HG02571 (cell line): ENCODE measurements around the gene GPHN.

Source experiments
- ATAC-seq: cut with Tn5 transposase; IDR thresholded peaks from one replicate; pipeline ENCODE4 v1.9.1; 2021; ENCODE audit warnings: mild to moderate bottlenecking, moderate library complexity; ENCODE audit not compliant: unreplicated experiment

The GPHN gene

DNA sequence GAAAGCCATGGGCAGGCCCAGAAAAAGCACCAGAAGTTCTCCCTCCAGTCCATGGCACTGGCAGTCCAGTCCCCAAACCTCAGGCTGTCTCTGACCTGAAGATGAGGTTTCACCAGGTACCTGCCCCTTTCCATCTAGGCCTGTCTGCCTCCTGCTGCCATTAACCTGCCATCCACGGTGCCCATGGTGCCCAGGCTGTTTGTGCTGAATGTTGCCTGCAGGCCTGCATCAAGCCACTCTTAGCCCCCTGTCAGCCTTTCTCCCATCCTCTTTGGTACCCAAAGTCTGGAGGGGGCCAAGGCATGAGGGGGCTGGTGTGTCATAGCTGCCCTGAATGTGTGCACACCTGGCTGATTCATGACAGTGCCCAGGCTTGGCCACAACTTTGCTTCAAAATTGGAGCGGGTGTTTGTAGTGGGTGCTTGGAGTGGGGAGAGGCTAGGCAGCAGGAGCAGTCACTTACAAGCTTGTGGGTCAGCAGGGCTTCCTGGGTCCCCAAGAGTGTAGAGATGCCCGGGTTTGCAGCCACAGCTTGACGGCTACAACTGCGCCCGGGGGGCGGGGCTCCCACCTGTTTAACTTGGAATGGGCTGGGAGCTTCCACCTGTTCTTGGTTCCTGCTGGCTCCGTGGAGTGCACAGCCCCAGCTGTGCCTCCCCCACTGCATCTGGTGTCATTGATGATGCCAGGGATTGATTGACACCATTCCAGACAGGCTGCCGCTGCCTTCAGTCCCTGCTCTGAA, 88.5 kb downstream of the GPHN start:
- no peak for ATAC-seq

DNA sequence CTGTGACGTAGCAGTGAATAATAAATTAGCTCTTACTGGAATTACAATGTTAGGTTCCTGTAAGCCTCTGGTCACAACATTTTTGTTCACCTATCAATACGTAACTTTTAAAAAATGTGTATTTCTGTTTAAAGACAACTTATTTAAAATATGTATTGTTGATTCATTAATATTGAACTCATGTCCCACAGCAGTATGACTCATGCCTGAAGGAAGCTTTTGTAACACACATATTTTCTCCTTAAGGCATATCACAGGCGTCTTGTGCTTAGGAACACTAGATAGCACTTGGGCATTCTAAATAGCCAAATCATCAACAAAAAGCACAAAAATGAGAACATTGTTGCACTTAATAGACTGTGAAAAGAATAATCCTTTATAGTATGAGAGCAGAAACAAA, 92.5 kb downstream of the GPHN start:
- no peak for ATAC-seq

DNA sequence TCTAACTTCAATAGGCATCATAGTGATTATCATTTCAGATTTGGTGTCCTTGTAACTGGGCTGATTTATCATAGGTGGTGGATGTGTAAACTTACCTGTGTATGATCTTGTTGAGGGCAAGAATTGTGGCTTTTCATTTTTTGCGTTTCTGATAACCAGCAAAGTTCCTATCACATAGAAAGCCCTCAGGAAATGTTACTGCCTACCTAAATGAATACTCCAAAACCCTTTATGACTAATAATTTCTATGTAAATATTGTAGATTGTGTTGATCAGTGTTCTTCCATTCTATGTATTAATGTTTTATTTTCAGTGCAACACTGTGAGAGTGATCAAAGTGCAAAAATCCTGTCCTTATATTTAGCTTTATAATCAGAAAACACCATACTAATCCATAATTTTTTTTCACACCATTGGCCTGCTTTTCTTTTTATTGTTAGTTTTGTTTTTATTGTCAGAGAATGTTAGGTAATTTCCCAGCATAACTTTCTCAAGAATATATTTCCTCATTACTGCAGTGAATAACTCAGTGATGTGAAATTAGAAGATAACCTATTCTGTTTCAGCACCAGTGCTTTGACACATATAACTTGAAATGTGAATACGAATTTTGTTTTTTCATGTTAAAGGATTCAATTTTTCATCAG, 94.1 kb downstream of the GPHN start:
- no peak for ATAC-seq

DNA sequence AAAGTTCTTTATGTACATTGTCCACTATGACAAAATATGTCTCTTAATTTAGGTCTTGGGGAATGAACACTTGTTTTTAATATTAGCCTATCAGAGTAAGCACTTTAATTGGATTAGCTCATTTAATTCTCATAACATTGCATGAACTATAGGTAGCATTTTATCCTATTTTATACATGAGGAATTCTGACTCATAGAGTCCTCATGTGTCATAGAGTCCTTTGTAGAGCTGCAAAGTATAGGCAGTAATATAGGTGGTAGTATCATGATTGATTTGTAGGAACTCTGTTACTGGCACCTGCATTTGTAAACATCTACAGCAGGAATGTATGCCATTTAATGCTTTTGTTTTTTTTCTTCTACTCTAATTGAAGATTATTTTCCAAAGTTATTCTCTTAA, 96.0 kb downstream of the GPHN start:
- no peak for ATAC-seq

DNA sequence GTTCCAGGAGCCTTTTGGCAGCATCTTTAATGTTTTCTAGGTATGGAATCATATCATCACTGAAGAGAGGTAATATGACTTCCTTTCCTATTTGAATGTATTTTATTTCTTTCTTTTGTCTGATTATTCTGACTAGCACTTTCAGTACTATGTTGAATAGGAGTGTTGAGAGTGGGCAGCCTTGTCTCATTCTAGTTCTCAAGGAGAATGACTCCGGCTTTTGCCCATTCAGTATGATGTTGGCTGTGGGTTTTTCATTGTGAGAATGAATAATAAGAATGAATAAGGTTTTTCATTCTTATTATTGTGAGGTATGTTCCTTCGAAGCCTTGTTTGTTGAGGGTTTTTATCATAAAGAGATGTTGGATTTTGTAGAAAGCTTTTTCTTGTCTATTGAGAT, 98.9 kb downstream of the GPHN start:
- no peak for ATAC-seq

DNA sequence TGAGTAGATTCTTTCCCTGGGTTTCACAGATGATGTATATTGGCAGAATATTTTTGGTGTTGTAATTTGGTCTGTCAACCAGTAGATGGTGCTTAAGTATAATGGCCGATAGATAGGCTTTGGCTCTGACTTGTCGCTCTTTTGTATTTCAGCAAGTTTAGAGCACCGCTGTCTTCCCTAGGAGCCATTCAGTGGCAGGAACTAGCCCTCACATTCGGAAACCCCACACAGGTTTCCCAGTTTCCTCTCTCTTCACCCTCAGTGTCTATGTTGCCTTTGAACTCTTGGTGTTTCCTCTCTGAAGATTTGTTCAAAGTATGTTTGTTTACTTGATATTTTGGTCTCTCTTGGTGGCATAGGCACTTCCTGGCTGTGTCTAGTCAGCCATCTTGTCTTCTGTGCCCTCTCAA, 102.2 kb downstream of the GPHN start:
- no peak for ATAC-seq

DNA sequence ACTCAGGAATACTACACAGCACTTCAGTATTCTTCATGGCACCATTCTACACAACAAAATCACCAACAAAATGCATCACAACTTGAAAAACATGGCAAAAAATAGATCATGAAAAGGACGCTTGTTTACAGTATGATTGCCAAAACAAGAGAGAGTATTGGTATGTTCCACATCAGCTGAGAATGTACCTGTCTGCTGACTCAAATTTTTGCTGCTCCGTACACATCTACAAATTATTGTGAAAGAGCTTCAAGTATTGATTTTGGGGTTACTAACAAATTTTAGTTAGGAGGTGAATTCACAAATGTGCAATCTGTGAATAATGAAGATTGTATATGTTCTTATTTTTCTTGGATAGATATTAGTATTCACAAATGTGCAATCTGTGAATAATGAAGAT, 105.4 kb downstream of the GPHN start:
- no peak for ATAC-seq

DNA sequence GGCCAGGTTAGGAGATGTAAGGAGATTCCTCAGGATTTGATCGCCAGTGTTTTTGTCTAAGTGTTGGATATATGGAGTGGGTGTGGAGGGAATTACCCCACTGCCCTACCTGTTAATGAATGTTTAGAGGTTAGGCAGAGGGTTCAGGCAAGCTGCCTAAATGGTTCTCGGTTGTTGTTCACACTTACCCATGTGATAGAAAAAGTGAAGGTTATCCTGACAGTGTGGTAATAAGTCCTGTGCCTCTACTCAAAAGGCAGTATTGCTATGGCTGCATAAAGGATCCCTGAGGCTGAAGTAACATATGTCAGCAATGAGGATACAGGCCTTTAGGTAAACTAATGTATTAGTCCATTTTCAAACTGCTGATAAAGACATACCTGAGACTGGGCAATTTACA, 112.0 kb downstream of the GPHN start:
- no peak for ATAC-seq

DNA sequence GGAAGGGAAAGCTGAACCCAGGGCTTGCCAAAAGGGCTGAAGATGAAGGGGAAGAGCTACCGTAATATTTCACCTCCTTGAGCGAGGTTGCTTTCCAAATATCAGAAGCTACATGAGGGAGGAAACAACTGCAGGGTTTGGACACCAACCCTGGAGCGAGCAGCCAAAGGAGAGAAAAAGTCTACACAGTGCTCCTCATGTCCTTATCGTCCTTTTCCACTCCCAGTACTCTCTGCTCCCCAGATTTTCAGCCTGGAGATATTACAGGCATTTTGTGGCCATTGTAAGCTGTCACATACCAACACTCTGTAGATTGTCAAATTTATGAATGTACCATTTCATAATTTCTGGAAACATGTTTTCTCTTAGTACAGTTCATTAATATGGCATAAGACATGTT, 115.9 kb downstream of the GPHN start:
- ATAC-seq, result no peak

DNA sequence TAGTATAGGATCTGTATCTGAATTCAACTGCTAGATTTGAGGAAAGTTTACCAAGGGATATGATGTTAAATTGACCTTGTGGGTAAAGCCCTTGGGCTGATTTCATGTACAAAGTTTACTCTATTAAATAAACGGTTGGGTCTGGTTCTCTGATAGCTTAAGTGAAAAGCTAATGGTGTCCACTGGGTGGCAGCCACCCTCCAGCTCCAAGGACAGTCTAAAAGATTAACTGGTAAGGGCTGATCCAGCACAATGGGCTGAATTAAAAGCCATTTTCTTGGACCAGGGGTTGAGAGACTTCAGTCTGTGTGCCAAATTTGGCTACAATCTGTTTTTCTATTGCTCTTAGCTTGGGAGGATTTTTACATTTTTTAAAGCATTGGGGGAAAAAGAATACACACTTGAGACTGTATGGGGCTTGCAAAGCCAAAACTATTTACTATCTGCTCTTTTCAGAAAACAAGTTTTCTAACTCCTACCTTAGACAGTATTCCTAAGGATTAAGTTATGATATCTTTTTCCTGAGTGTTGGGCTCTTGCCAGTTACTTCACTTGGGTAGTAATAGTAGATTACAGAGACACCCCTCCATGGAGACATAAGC, 116.5 kb downstream of the GPHN start:
- ATAC-seq, result no peak

DNA sequence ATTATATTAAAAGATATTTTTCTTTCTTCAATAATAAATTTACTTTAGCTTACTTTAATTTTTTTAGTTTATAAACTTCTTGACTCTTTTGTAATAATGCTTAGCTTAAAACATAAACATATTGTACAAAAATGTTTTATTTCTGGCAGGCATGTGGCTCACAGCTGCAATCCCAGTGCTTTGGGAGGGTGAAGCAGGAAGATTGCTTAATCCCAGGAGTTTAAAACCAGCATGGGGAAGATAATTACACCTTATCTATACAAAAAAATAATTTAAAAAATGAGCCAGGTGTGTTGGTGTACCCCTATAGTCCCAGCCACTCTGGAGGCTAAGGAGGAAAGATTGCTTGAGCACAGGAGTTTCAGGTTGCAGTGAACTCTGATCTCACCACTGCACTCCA, 120.7 kb downstream of the GPHN start:
- ATAC-seq, result no peak

DNA sequence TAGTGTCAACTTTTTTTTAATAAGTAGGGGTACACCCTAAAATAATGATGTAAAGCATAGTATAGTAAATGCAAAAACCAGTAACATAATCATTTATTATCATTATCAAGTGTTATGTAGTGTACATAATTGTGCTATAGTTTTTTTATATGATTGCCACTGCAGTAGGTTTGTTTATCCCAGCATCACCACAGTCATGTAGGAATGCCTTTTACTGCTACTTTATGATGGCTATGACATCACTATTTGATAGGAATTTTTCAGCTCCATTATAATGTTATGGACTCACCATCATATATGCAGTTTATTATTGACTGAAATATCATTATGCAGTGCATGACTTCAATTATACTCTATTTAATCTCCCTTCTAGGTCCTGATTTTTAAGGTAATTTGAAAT, 121.6 kb downstream of the GPHN start:
- ATAC-seq, result no peak

DNA sequence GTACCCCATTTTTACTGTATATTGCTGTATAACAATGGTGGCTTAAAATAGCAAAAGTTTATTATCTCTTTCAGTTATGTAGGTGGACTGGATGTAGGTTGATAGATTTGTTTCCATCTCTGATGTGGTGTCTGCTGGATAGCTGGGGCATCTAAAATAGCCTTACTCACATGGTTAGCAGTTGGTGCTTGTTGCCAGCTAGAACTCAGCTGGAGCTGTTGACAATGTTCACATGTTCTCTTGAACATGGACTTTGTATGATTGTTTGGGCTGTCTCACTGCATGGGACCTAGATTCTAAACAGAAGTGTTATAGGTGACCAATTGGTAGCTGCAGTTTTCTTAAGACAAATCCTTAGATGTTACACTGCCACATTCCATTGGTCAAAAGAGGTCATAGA, 126.9 kb downstream of the GPHN start:
- ATAC-seq, result no peak

DNA sequence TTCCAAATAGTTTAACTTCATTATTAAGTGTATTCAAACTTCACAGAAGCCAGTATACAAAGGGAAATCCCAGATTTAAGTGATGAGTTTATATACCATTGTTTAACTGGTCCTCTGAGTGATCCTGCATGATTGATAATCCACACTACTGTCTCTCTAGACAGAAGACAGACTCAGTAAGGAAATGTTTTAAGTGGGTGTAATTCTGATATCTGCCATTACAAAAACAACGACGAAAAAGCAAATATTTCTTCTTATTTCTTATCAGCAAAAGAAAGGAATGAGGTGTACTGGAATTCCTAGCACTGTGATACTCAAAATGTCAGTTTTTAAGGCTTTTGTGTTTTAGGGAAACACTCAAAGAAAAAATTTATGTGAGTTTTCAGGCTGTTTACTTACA, 127.5 kb downstream of the GPHN start:
- no peak for ATAC-seq

DNA sequence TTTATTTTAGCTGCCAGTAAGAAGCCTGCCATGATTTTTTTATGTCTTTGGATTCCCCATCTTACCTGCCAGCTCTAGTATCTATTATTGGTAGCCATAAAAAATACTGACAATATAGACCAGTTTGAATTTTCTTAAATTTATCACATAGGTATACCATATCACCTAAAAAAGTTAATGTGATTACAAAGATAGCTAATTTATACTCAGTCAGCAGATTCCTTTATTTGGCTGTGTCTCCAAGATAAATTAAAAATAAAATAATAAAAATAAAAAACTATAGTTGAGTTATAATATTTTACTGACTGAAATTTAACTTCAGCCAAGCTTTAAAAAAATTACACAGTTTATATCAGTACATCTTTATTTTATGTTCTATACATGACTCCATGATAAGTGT, 128.3 kb downstream of the GPHN start:
- ATAC-seq, result no peak

DNA sequence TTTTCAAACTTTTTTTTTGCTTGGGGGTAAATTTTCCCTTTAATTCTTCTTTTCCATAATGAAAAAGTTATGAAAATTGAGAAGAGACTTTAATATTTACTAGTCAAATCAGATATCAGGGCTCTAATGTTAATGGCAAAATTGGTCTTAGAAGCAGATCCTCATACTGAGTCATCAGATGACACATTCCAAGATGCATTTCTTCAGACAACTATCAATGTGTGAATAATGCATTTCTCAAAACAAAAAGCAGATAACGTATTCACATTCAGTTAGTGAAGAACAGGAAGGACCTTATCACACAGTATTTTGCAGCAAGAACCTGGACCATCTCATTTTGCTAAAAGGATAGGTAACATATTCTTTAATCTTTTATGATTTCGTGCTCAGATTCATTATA, 130.7 kb downstream of the GPHN start:
- ATAC-seq, result no peak

DNA sequence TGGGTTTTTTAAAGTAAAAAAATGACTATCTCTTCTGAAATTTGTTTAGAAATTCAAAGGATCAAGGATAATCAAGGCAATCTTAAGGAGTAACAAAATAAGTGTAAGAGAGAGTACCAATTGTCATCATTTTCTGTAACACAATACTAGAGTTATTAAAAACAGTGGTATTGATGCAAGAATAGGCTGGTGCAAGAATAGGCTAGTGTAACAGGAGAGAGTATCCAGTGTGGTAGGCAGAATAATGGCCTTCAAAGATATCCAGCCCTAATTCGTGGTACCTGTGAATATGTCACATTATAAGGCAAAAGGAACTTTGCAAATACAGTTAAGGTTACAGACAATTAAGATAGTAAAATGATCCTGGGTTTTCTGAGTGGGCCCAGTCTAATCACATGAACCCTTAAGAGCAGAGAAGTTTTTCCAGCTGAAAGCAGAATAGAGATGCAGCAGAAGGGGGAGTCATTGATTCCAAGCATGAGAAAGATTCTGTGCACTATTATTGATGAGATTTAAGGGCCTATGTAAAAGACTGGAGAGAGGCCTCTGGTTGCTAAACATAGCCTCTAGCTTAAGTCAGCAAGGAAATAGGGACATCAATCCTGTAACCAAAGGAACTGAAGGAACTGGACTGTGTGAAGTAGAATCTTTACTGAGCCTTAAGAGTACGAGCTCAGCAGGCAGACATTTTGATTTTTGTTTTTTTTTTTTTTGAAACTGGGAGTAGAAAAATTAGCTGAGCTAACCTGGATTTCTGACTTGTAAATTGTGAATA, 134.1 kb downstream of the GPHN start:
- ATAC-seq, result no peak

DNA sequence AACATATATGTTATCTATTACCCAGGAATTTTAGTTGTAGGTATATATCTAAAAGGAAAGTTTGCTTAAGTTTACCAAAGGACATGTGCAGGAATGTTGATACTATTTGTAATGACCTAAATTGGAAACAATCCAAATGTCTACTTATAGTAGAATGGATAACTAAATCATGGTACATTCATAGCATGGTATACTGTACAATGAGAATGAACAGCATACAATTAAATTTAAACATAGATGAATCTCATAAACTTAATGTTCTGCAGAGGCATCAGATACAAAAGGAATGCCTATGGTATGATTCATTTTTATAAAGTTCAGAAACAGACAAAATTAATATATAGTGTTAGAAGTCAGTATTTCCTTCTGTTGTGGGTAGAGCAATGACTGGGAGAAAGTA, 135.4 kb downstream of the GPHN start:
- no peak for ATAC-seq

DNA sequence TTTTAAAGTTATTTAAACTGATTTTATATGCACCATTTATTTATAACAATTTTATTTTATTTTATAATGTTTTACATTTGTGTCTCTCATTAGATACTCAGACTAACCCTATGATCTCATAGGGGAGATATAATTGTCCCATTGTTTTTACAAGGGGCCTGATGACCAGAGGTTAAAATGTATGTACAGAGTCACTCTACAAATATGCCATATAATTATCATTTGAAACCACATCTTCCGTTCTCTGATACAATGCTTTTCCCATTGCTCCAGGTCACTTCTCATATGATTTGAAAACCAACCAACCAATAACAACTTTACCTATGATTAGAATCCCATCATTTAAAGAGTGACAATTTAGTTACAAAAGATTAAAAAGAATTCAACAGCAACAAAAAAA, 137.8 kb downstream of the GPHN start:
- no peak for ATAC-seq

DNA sequence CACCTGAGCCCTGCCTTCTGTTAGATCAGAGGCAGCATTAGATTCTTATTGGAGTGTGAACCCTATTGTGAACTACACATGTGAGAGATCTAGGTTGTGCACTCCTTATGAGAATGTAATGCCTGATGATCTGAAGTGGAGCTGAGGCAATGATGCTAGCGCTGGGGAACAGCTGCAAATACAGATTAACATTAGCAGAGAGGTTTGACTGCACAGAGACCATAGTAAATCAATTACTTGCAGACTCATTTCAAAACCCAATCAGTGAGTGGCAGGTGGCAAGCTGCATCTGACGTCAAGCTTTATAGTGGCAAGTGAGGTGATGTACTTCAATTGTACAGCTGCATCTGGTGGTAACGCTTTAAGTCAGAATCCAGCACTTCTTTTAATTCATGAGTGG, 141.6 kb downstream of the GPHN start:
- peak; percentile 76 for ATAC-seq

DNA sequence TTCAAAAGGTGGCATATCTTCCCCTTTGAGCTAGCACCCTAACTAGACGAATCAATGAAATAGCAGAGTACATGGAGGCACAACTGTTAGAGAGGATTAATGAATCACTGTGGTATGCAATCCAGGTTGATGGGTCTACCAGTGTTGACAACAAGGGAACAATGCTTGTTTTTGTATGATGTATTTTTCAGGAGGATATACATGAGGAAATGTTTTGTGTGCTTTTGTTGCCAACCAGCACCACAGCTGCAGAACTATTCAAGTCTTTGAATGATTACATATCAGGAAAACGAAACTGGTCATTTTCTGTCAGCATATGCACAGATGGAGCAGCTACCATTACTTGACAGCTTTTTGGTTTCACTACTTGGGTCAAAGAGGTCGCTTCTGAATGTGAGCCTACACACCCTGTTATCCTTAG, 142.6 kb downstream of the GPHN start:
- no peak for ATAC-seq
